ENCODE measurements around the gene SLC34A1.
"Not testable (repeated sequence)": the region's sequence is repeated elsewhere in the genome, so short reads cannot be mapped to it uniquely, and the experiment has no call there.

SLC34A1 gene

GRCh38 chr5:177405312-177405711, 21.1 kb downstream of the SLC34A1 start:
- in situ Hi-C loops (cut with MboI; ENCODE audit: low sequenced_read_pairs) = no loop called here

- in situ Hi-C loops (cut with MboI; ENCODE audit: low sequenced_read_pairs) = no loop called here
These were observed 21.6 kb downstream of the SLC34A1 start for GRCh38 chr5:177405805-177406204.

GRCh38 chr5:177409043-177409801, 25.0 kb downstream of the SLC34A1 start, which contains the start of gene F12:
Gene F12 (minus strand): TSS chr5:177409564. CDS start chr5:177409527, 37 bp downstream.
- in situ Hi-C loops (cut with MboI; ENCODE audit: low sequenced_read_pairs) = no loop called here

GRCh38 chr5:177410575-177410974, 26.3 kb downstream of the SLC34A1 start:
- in situ Hi-C loops (cut with MboI; ENCODE audit: low sequenced_read_pairs) = no loop called here

- in situ Hi-C loops (cut with MboI; ENCODE audit: low sequenced_read_pairs) = no loop called here
These were observed 28.5 kb downstream of the SLC34A1 start for GRCh38 chr5:177412603-177413233.

- in situ Hi-C loops (cut with MboI; ENCODE audit: low sequenced_read_pairs) = no loop called here
These were observed 30.2 kb downstream of the SLC34A1 start for GRCh38 chr5:177414481-177414880.

GRCh38 chr5:177417081-177417480, 32.8 kb downstream of the SLC34A1 start:
- in situ Hi-C loops (cut with MboI; ENCODE audit: low sequenced_read_pairs) = not testable (repeated sequence)

GRCh38 chr5:177419046-177419445, 34.8 kb downstream of the SLC34A1 start:
- in situ Hi-C loops (cut with MboI; ENCODE audit: low sequenced_read_pairs) = no loop called here

GRCh38 chr5:177420472-177420871, 36.2 kb downstream of the SLC34A1 start:
- in situ Hi-C loops (cut with MboI; ENCODE audit: low sequenced_read_pairs) = not testable (repeated sequence)

- in situ Hi-C loops (cut with MboI; ENCODE audit: low sequenced_read_pairs) = no loop called here
These were observed 37.0 kb downstream of the SLC34A1 start for GRCh38 chr5:177421062-177421798.

GRCh38 chr5:177423671-177424070, 39.4 kb downstream of the SLC34A1 start:
- in situ Hi-C loops (cut with MboI; ENCODE audit: low sequenced_read_pairs) = no loop called here

- in situ Hi-C loops (cut with MboI; ENCODE audit: low sequenced_read_pairs) = no loop called here
These were observed 41.1 kb downstream of the SLC34A1 start for GRCh38 chr5:177425196-177425800.

- in situ Hi-C loops (cut with MboI; ENCODE audit: low sequenced_read_pairs) = no loop called here
These were observed 41.7 kb downstream of the SLC34A1 start for GRCh38 chr5:177425801-177426565.

GRCh38 chr5:177426566-177427210, 42.5 kb downstream of the SLC34A1 start, which contains the start of gene GRK6:
Gene GRK6 (plus strand): TSS chr5:177426676. CDS start chr5:177426846, 170 bp downstream.
- in situ Hi-C loops (cut with MboI; ENCODE audit: low sequenced_read_pairs) = no loop called here

- in situ Hi-C loops (cut with MboI; ENCODE audit: low sequenced_read_pairs) = no loop called here
These were observed 43.1 kb downstream of the SLC34A1 start for GRCh38 chr5:177427211-177427822.

- in situ Hi-C loops (cut with MboI; ENCODE audit: low sequenced_read_pairs) = no loop called here
These were observed 43.8 kb downstream of the SLC34A1 start for GRCh38 chr5:177427919-177428573.

GRCh38 chr5:177428574-177429217, 44.5 kb downstream of the SLC34A1 start:
- in situ Hi-C loops (cut with MboI; ENCODE audit: low sequenced_read_pairs) = no loop called here

GRCh38 chr5:177429248-177430040, 45.2 kb downstream of the SLC34A1 start:
- in situ Hi-C loops (cut with MboI; ENCODE audit: low sequenced_read_pairs) = no loop called here

Data from HL-60/S4 treated with phorbol 12-myristate 13-acetate at 8.2 ng/mL for 4 days and 3 days (cell line).